Right lobe of liver (tissue), 4 donors: ENCODE measurements around the gene CDC42BPA.

Source experiments
- CTCF ChIP-seq, 4 donors: fragments of 200-600 bp in 3 of 4; fragments of 450-650 bp in 1 of 4; IDR thresholded peaks; one replicate each; pipeline versions ENCODE4 v1.5.1 to v1.8.0; 2016 to 2022; ENCODE audit warnings: antibody characterized with exemption in 4 of 4, mild to moderate bottlenecking in 2 of 4
- POLR2A ChIP-seq: fragments of 450-650 bp; IDR thresholded peaks from one replicate; pipeline ENCODE4 v1.6.1; 2017; ENCODE audit warnings: antibody characterized with exemption, mild to moderate bottlenecking
- donor health status: DM: no; HTN: no; CAD: no.
- donor health status: DM: no; HTN: no; CAD: no.
- donor health status: DM: no; HTN: yes; CAD: no.

GRCh38 chr1:227111782-227112181 is 206.5 kb downstream of the CDC42BPA start:
- TF ChIP-seq CTCF (IDR thresholded peaks at IDR 0.05) = no peak
- TF ChIP-seq POLR2A = no peak
